HEK293 (cell line): ENCODE data around the gene HSPG2.

Experiments used
- CTCF ChIA-PET: fragments of 350-600 bp; formaldehyde crosslinking; extraction: SDS; loops from one replicate; lab custom pipeline; 2021; ENCODE audit warnings: antibody characterized with exemption; lab: Yijun Ruan, JAX
- POLR2A ChIA-PET: fragments of 300-600 bp; formaldehyde crosslinking; extraction: SDS; loops from one replicate; lab custom pipeline; 2020; ENCODE audit warnings: antibody characterized with exemption, inconsistent platforms; lab: Yijun Ruan, JAX
- H3K27ac ChIP-seq: fragments of 200-500 bp; sonication (Bioruptor generic); 2 replicates; pipeline ENCODE4 v1.5.1; 2014; ENCODE audit warnings: low read depth, low read length, control low read depth, inconsistent platforms; ENCODE audit errors: extremely low read depth
- H3K36me3 ChIP-seq, 2 experiments: fragments of 200-500 bp in 1 of 2; sonication (Bioruptor generic) in 1 of 2; 1 replicate in 1 of 2; 2 replicates in 1 of 2; pipeline ENCODE4 v1.5.1; 2014 to 2017; ENCODE audit warnings: inconsistent platforms in 2 of 2, low read length in 2 of 2; ENCODE audit not compliant: control insufficient read depth in 2 of 2, insufficient read depth in 1 of 2
- H3K4me1 ChIP-seq: fragments of 200-500 bp; sonication (Bioruptor generic); 2 replicates; pipeline ENCODE4 v1.5.1; 2014; ENCODE audit warnings: mild to moderate bottlenecking, low read length, inconsistent platforms; ENCODE audit not compliant: control insufficient read depth, insufficient read depth
- H3K4me3 ChIP-seq: 2 replicates; pipeline ENCODE4 v1.5.1; 2011; ENCODE audit warnings: low read depth, mild to moderate bottlenecking, control low read depth, low read length, moderate library complexity
- H3K9me3 ChIP-seq: fragments of 200-500 bp; sonication (Bioruptor generic); 2 replicates; pipeline ENCODE4 v1.5.1; 2014; ENCODE audit warnings: low read depth, low read length, inconsistent platforms; ENCODE audit not compliant: control insufficient read depth, insufficient read depth
- KLF1 ChIP-seq: fragments of 450-650 bp; formaldehyde crosslinking; IDR thresholded peaks from 2 replicates; pipeline ENCODE4 v1.5.1; 2016; ENCODE audit warnings: missing biosample characterization, missing genetic modification characterization
- PRDM1 ChIP-seq: fragments of 450-650 bp; formaldehyde crosslinking; IDR thresholded peaks from 2 replicates; pipeline ENCODE4; 2016; ENCODE audit warnings: missing biosample characterization, missing genetic modification characterization
- WT1 ChIP-seq: fragments of 450-650 bp; formaldehyde crosslinking; IDR thresholded peaks from 2 replicates; pipeline ENCODE4 v1.5.1; 2016; ENCODE audit warnings: missing biosample characterization, missing genetic modification characterization
- ZBTB48 ChIP-seq: fragments of 450-650 bp; formaldehyde crosslinking; IDR thresholded peaks from 2 replicates; pipeline ENCODE4 v1.5.1; 2016; ENCODE audit warnings: missing biosample characterization, missing genetic modification characterization
- ZEB2 ChIP-seq: fragments of 450-650 bp; formaldehyde crosslinking; IDR thresholded peaks from 2 replicates; pipeline ENCODE4 v1.5.1; 2016; ENCODE audit warnings: missing biosample characterization, missing genetic modification characterization
- ZNF140 ChIP-seq: fragments of 450-650 bp; formaldehyde crosslinking; IDR thresholded peaks from 2 replicates; pipeline ENCODE4 v1.5.1; 2016; ENCODE audit warnings: missing biosample characterization, missing genetic modification characterization
- ZNF16 ChIP-seq: fragments of 450-650 bp; formaldehyde crosslinking; IDR thresholded peaks from 2 replicates; pipeline ENCODE4 v1.5.1; 2016; ENCODE audit warnings: low read depth, missing biosample characterization, missing genetic modification characterization
- ZNF19 ChIP-seq: fragments of 450-650 bp; formaldehyde crosslinking; IDR thresholded peaks from 2 replicates; pipeline ENCODE4; 2016; ENCODE audit warnings: missing biosample characterization, missing genetic modification characterization, low read depth
- ZNF350 ChIP-seq: fragments of 450-650 bp; formaldehyde crosslinking; IDR thresholded peaks from 2 replicates; pipeline ENCODE4 v1.5.0; 2017; ENCODE audit warnings: missing biosample characterization, mild to moderate bottlenecking, missing genetic modification characterization
- ZNF394 ChIP-seq: fragments of 450-650 bp; formaldehyde crosslinking; IDR thresholded peaks from 2 replicates; pipeline ENCODE4 v1.5.1; 2016; ENCODE audit warnings: missing biosample characterization, missing genetic modification characterization, mild to moderate bottlenecking, moderate library complexity, borderline replicate concordance
- ZNF426 ChIP-seq: fragments of 450-650 bp; formaldehyde crosslinking; IDR thresholded peaks from 2 replicates; pipeline ENCODE4 v1.5.1; 2017; ENCODE audit warnings: missing biosample characterization, missing genetic modification characterization, mild to moderate bottlenecking, inconsistent platforms, moderate library complexity
- ZNF600 ChIP-seq: fragments of 450-650 bp; formaldehyde crosslinking; IDR thresholded peaks from 2 replicates; pipeline ENCODE4 v1.5.1; 2016; ENCODE audit warnings: missing biosample characterization, missing genetic modification characterization
- ZNF692 ChIP-seq: fragments of 450-650 bp; formaldehyde crosslinking; IDR thresholded peaks from 2 replicates; pipeline ENCODE4 v1.5.1; 2016; ENCODE audit warnings: missing biosample characterization, missing genetic modification characterization
- ZNF791 ChIP-seq: fragments of 450-650 bp; formaldehyde crosslinking; IDR thresholded peaks from 2 replicates; pipeline ENCODE4 v1.5.1; 2016; ENCODE audit warnings: missing biosample characterization, missing genetic modification characterization
- ZSCAN5A ChIP-seq: fragments of 450-650 bp; formaldehyde crosslinking; IDR thresholded peaks from 2 replicates; pipeline ENCODE4 v1.5.1; 2016; ENCODE audit warnings: missing biosample characterization, missing genetic modification characterization
- ZXDB ChIP-seq: fragments of 450-650 bp; formaldehyde crosslinking; IDR thresholded peaks from 2 replicates; pipeline ENCODE4 v1.5.1; 2016; ENCODE audit warnings: missing biosample characterization, missing genetic modification characterization
- TF ChIP-seq, protein P1 (sequence below): fragments of 450-650 bp; formaldehyde crosslinking; IDR thresholded peaks from 2 replicates; pipeline ENCODE4 v1.5.1; 2016; ENCODE audit warnings: missing biosample characterization, missing genetic modification characterization
- TF ChIP-seq, protein P2 (sequence below): fragments of 450-650 bp; formaldehyde crosslinking; IDR thresholded peaks from 2 replicates; pipeline ENCODE4 v1.5.1; 2016; ENCODE audit warnings: missing biosample characterization, missing genetic modification characterization
- TF ChIP-seq, protein P3 (sequence below): fragments of 450-650 bp; formaldehyde crosslinking; IDR thresholded peaks from 2 replicates; pipeline ENCODE4 v1.5.1; 2016; ENCODE audit warnings: missing biosample characterization, missing genetic modification characterization

HSPG2 gene

DNA sequence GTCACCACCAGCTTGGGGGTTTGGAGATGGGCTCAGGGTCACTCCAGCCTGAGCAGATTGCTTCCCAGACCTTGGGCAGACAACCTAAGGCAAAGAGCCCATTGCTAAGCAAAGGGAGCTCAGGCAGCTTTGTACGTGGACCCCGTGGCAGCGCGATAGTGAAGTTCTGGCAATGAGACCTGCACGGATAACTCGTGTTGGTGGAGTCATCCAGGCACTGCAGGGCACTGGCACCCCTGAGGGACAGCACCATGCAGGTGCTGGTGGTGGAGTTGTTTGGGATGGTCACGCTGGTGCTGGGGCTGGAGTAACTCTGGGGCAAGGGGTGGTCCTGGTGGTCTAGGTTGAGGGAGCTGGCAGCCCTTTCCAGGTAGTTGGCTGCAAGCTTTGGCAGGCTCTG lies 13.6 kb upstream of the HSPG2 start:
- ChIA-PET POLR2A (no interaction called here), CTCF (interaction anchor here (0.6 to 2.1 kb wide), 3 partner anchors 11 to 86 kb away, joined by 3 to 8 read pairs (median 4); no protein-coding TSS in a partner anchor)
- H3K9me3 ChIP-seq: no peaks in the 10 kb centered on the region
- H3K4me1 ChIP-seq: no peaks in the 10 kb centered on the region
- no peak overlapping the region for H3K4me3 ChIP-seq
- no peak overlapping the region for H3K27ac ChIP-seq
- TF ChIP-seq WT1 (tag by site-specific recombination) (no peak), ZNF426 (tag by site-specific recombination) (no peak), ZNF692 (tag by site-specific recombination) (no peak), ZNF16 (tag by site-specific recombination) (no peak)
- H3K36me3 ChIP-seq: no peaks in the 10 kb centered on the region

DNA sequence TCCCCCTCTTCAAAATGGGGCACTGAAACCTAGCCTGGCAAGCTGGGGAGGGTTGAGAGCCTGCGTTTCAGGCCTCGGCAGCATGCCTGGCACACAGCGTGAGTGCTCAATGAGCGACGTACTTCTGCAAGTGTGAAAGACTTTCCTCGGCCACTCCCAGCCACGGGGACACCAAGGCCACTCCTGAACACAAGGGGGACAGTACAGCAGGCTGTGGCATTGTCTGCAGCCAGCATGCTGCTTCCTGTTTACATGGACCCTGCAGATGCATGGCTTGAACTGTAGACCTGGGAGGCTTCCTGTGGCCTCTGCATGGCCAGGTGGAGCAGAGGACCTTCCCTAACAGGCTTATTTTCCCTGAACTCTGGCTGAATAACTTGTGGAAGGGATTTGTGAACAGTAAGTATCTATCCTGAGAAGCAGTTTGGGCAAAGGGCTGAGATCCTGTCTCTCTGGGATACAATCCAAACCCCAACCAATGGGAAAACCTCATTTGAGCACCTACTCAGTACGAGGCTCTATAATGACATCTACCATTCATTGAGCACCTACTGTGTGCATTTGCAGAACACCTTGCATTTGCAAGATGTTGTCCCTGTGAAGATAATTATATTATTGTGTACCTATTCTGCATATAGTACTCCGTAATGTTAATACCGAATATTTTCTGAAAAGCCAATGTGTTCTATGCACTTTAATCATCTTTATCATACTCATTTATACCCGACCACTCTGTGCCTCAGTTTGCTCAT lies 9.9 kb upstream of the HSPG2 start:
- Histone ChIP-seq H3K4me3 (no peak overlapping the region), H3K27ac (no peak overlapping the region), H3K9me3 (no peaks in the 10 kb centered on the region), H3K4me1 (no peaks in the 10 kb centered on the region), H3K36me3 (no peaks in the 10 kb centered on the region)
- ChIA-PET POLR2A (interaction anchor here (0.7 kb wide), 1 partner anchor 11 kb away, joined by 12 read pairs; no protein-coding TSS in a partner anchor), CTCF (no interaction called here)
- TF ChIP-seq ZNF600 (tag by site-specific recombination): no peak
- TF ChIP-seq, protein P1, sequence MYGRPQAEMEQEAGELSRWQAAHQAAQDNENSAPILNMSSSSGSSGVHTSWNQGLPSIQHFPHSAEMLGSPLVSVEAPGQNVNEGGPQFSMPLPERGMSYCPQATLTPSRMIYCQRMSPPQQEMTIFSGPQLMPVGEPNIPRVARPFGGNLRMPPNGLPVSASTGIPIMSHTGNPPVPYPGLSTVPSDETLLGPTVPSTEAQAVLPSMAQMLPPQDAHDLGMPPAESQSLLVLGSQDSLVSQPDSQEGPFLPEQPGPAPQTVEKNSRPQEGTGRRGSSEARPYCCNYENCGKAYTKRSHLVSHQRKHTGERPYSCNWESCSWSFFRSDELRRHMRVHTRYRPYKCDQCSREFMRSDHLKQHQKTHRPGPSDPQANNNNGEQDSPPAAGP (tag by site-specific recombination): no peak
- TF ChIP-seq, protein P2, sequence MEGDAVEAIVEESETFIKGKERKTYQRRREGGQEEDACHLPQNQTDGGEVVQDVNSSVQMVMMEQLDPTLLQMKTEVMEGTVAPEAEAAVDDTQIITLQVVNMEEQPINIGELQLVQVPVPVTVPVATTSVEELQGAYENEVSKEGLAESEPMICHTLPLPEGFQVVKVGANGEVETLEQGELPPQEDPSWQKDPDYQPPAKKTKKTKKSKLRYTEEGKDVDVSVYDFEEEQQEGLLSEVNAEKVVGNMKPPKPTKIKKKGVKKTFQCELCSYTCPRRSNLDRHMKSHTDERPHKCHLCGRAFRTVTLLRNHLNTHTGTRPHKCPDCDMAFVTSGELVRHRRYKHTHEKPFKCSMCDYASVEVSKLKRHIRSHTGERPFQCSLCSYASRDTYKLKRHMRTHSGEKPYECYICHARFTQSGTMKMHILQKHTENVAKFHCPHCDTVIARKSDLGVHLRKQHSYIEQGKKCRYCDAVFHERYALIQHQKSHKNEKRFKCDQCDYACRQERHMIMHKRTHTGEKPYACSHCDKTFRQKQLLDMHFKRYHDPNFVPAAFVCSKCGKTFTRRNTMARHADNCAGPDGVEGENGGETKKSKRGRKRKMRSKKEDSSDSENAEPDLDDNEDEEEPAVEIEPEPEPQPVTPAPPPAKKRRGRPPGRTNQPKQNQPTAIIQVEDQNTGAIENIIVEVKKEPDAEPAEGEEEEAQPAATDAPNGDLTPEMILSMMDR (tag by site-specific recombination): peak; percentile 16; the same call in 1 of the 2 replicates

DNA sequence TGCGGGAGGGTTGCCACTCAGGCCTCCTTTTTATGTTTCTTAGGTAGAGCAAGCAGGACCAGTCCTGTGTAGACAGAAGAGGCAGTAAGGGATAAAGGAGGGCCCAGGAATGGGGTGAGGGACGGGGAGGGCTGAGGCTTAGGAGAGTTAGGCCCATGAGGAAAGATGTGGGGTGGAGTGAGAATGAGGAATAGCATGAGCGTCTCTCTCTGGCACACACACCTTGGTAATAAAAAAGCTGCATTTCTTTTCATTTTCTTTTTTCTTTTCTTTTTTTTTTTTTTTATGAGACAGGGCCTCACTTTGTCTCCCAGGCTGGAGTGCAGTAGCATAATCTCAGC lies 7.6 kb upstream of the HSPG2 start:
- Histone ChIP-seq H3K9me3 (no peaks in the 10 kb centered on the region), H3K27ac (no peak overlapping the region), H3K4me1 (no peaks in the 10 kb centered on the region), H3K4me3 (no peak overlapping the region), H3K36me3 (no peaks in the 10 kb centered on the region)
- ChIA-PET CTCF (interaction anchor here (0.6 to 1.0 kb wide), 2 partner anchors 9 to 722 kb away, joined by 3 read pairs; no protein-coding TSS in a partner anchor), POLR2A (interaction anchor here (0.5 kb wide), 1 partner anchor 16 kb away, joined by 4 read pairs; no protein-coding TSS in a partner anchor)
- TF ChIP-seq ZNF791 (tag by site-specific recombination): no peak
- TF ChIP-seq KLF1 (tag by site-specific recombination): no peak
- TF ChIP-seq, protein P3, sequence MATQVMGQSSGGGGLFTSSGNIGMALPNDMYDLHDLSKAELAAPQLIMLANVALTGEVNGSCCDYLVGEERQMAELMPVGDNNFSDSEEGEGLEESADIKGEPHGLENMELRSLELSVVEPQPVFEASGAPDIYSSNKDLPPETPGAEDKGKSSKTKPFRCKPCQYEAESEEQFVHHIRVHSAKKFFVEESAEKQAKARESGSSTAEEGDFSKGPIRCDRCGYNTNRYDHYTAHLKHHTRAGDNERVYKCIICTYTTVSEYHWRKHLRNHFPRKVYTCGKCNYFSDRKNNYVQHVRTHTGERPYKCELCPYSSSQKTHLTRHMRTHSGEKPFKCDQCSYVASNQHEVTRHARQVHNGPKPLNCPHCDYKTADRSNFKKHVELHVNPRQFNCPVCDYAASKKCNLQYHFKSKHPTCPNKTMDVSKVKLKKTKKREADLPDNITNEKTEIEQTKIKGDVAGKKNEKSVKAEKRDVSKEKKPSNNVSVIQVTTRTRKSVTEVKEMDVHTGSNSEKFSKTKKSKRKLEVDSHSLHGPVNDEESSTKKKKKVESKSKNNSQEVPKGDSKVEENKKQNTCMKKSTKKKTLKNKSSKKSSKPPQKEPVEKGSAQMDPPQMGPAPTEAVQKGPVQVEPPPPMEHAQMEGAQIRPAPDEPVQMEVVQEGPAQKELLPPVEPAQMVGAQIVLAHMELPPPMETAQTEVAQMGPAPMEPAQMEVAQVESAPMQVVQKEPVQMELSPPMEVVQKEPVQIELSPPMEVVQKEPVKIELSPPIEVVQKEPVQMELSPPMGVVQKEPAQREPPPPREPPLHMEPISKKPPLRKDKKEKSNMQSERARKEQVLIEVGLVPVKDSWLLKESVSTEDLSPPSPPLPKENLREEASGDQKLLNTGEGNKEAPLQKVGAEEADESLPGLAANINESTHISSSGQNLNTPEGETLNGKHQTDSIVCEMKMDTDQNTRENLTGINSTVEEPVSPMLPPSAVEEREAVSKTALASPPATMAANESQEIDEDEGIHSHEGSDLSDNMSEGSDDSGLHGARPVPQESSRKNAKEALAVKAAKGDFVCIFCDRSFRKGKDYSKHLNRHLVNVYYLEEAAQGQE (tag by site-specific recombination): no peak
- TF ChIP-seq ZXDB (tag by site-specific recombination): no peak
- TF ChIP-seq ZSCAN5A (tag by site-specific recombination): no peak
- TF ChIP-seq ZNF19: no peak
- no peak for TF ChIP-seq ZEB2 (tag by site-specific recombination)
- no peak for TF ChIP-seq ZNF394
- TF ChIP-seq ZNF140: no peak
- TF ChIP-seq ZNF350: no peak
- TF ChIP-seq ZNF692 (tag by site-specific recombination): no peak
- no peak for TF ChIP-seq PRDM1
- no peak for TF ChIP-seq ZBTB48 (tag by site-specific recombination)
